KMS-11 (cell line): Measurements from ENCODE around the gene FBXO41.

ENCODE experiments used
- H2AFZ ChIP-seq: fragments of 200-600 bp; sonication (generic); 2 replicates; pipeline ENCODE4 v1.6.1; 2016; ENCODE audit warnings: antibody characterized with exemption, mixed run types, low read depth
- H3K27ac ChIP-seq: fragments of 200-600 bp; sonication (generic); 2 replicates; pipeline ENCODE4 v1.6.1; 2016; ENCODE audit warnings: mild to moderate bottlenecking, mixed run types
- H3K27me3 ChIP-seq: fragments of 200-600 bp; sonication (generic); 2 replicates; pipeline ENCODE4 v1.6.1; 2017; ENCODE audit warnings: mild to moderate bottlenecking, low read depth, mixed run types, moderate library complexity; ENCODE audit not compliant: insufficient read depth
- H3K36me3 ChIP-seq: fragments of 200-600 bp; sonication (generic); 2 replicates; pipeline ENCODE4 v1.6.1; 2017; ENCODE audit warnings: mild to moderate bottlenecking, mixed run types; ENCODE audit not compliant: insufficient read depth
- H3K4me1 ChIP-seq: fragments of 200-600 bp; sonication (generic); 2 replicates; pipeline ENCODE4 v1.6.1; 2016; ENCODE audit warnings: mild to moderate bottlenecking, low read depth, mixed run types; ENCODE audit not compliant: poor library complexity, severe bottlenecking
- H3K4me2 ChIP-seq: fragments of 200-600 bp; sonication (generic); 2 replicates; pipeline ENCODE4 v1.7.0; 2016; ENCODE audit warnings: mild to moderate bottlenecking, mixed run types
- H3K4me3 ChIP-seq: fragments of 200-600 bp; sonication (generic); IDR thresholded peaks from 2 replicates; pipeline ENCODE4 v1.6.1; 2017; ENCODE audit warnings: low read depth, low read length, mixed read lengths; ENCODE audit not compliant: insufficient read depth
- H3K79me2 ChIP-seq: fragments of 200-600 bp; sonication (generic); 2 replicates; pipeline ENCODE4 v1.6.1; 2016; ENCODE audit warnings: low read depth, mixed run types; ENCODE audit not compliant: insufficient read depth
- H3K9ac ChIP-seq: fragments of 200-600 bp; sonication (generic); 2 replicates; pipeline ENCODE4 v1.6.1; 2016; ENCODE audit warnings: mild to moderate bottlenecking, mixed run types
- H4K20me1 ChIP-seq: fragments of 200-600 bp; sonication (generic); 2 replicates; pipeline ENCODE4 v1.6.1; 2016; ENCODE audit warnings: mild to moderate bottlenecking, mixed run types; ENCODE audit not compliant: insufficient read depth
- TF ChIP-seq, protein P1 (sequence below): fragments of 200-600 bp; sonication (generic); conservative IDR thresholded peaks from 2 replicates; pipeline ENCODE4 v1.6.1; 2017; ENCODE audit warnings: low read depth, mild to moderate bottlenecking, antibody characterized with exemption, low read length, moderate library complexity, mixed read lengths

Gene FBXO41

DNA sequence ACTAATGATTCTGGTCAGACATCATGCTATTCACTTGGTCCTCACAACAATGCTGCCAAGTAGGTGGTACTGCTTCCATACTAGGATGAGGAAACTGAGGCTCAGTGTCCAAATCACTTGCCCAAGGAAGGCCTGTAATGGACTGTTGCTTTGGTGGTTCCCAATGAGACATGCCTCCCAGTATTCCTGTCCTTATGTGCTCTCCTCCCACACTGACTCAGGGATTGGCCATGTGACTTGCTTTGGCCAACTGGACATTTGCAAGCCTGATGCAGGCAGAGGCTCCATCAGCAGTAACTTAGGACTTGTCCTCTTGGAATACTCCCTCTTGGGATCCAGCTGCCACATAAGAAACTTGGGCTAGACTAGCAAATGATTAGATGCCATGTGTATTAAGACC is 3.0 kb downstream of the FBXO41 start:
- H3K4me2 ChIP-seq = no peak overlapping the region
- H4K20me1 ChIP-seq = peaks cover 6% of the 10 kb centered on the region; the same call in 1 of the 2 replicates
- TF ChIP-seq, protein P1, sequence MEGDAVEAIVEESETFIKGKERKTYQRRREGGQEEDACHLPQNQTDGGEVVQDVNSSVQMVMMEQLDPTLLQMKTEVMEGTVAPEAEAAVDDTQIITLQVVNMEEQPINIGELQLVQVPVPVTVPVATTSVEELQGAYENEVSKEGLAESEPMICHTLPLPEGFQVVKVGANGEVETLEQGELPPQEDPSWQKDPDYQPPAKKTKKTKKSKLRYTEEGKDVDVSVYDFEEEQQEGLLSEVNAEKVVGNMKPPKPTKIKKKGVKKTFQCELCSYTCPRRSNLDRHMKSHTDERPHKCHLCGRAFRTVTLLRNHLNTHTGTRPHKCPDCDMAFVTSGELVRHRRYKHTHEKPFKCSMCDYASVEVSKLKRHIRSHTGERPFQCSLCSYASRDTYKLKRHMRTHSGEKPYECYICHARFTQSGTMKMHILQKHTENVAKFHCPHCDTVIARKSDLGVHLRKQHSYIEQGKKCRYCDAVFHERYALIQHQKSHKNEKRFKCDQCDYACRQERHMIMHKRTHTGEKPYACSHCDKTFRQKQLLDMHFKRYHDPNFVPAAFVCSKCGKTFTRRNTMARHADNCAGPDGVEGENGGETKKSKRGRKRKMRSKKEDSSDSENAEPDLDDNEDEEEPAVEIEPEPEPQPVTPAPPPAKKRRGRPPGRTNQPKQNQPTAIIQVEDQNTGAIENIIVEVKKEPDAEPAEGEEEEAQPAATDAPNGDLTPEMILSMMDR = no peak
- peaks cover 15% of the 10 kb centered on the region for H3K4me1 ChIP-seq
- no peaks in the 10 kb centered on the region for H3K27me3 ChIP-seq
- no peak overlapping the region for H2AFZ ChIP-seq
- H3K27ac ChIP-seq = no peak overlapping the region
- no peaks in the 10 kb centered on the region; the same call in 1 of the 2 replicates for H3K36me3 ChIP-seq
- peaks cover 68% of the 10 kb centered on the region for H3K79me2 ChIP-seq
- no peak overlapping the region for H3K9ac ChIP-seq
- no peak overlapping the region for H3K4me3 ChIP-seq

DNA sequence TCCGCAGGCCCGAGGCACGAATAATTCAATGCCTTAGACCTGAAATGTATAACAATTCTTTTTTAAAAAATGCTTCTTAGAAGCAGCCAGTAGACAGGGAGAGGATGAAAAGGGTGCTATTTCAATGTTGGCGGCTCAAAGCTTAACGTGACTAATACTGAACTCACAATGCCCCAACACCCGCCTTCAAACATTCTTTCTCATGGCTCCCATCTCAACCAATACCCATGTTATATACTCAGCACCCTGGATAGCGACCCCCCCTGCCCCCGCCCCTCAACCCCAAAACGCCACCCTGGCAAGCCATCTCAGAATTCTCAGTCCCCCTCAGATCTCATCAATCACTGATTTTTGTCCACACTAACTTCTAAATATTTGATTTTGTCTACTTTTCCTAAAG is 4.4 kb downstream of the FBXO41 start:
- Histone ChIP-seq H3K9ac (no peak overlapping the region), H2AFZ (no peak overlapping the region), H3K79me2 (peaks cover 70% of the 10 kb centered on the region), H4K20me1 (peaks cover 6% of the 10 kb centered on the region; the same call in 1 of the 2 replicates), H3K4me1 (peaks cover 6% of the 10 kb centered on the region), H3K27ac (no peak overlapping the region), H3K27me3 (no peaks in the 10 kb centered on the region), H3K4me2 (no peak overlapping the region), H3K4me3 (no peak overlapping the region), H3K36me3 (no peaks in the 10 kb centered on the region; the same call in 1 of the 2 replicates)
- TF ChIP-seq, protein P1 = no peak

DNA sequence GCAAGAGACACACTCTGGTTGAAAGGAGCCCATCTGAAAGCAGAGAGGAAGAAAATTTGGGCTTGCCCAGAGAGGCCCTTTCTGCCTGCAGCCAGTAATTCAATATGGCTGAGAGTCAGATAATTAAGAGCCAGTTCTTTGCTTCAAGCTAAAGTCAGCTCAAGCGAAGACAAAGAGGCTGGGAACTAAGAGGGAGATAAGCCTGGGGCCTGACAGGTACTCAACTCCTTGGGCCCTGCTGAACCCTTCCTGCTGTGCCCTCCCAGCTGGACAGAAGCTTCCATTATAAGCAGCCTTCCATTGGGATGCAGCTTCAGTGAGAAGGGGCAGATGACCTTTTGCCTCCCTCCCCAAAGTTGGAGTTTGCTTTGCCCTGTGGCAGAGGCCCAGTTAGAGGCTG is 12.0 kb downstream of the FBXO41 start:
- Histone ChIP-seq H3K4me3 (no peak overlapping the region), H3K79me2 (peaks cover 11% of the 10 kb centered on the region; the same call in 1 of the 2 replicates), H2AFZ (no peak overlapping the region), H3K27me3 (no peaks in the 10 kb centered on the region), H4K20me1 (no peaks in the 10 kb centered on the region), H3K4me1 (no peaks in the 10 kb centered on the region), H3K36me3 (no peaks in the 10 kb centered on the region; the same call in 1 of the 2 replicates), H3K4me2 (no peak overlapping the region), H3K9ac (no peak overlapping the region), H3K27ac (no peak overlapping the region)
- TF ChIP-seq, protein P1 = no peak

DNA sequence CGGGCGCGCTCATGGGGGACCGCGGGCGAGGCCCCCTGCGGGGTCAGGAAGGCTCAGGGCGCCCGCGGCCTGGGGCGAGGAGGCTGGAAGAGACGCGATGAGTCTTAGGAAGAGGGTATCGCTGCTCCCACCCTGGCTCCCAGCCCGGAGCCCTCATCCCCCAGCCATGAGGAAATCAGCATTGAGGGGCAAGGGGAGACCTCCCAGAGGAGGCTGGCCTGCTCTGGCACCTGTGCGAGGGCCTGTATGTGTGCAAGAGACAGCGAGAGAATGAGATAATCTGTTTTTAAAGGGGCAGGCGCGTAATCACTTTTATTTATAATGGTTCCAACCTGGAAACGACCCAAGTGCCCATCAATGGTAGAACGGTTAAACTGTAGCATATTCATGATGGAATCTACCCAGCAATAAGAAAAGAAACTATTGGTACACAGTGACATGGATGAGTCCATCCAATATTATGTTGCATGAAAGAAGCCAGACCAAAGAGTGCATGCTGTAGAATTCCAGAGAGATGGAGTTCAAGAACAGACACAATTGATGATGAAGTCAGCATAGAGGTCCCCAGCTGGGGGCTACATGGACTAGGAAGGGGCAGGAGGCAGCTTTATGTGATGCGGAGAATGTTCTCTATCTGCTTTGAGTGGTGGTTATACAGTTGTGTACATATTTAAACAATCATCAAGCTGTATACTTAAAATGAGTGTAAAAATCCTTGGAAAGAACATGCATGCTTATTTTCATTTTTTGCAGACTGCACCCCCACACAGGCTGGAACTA is 14.4 kb downstream of the FBXO41 start:
- Histone ChIP-seq H3K27me3 (no peaks in the 10 kb centered on the region), H3K4me2 (no peak overlapping the region), H4K20me1 (no peaks in the 10 kb centered on the region), H3K36me3 (no peaks in the 10 kb centered on the region), H3K4me3 (no peak overlapping the region), H3K79me2 (peaks cover 4% of the 10 kb centered on the region; the same call in 1 of the 2 replicates), H3K4me1 (no peaks in the 10 kb centered on the region), H3K9ac (no peak overlapping the region), H3K27ac (no peak overlapping the region), H2AFZ (peak overlapping the region; percentile 7; the same call in 1 of the 2 replicates)
- TF ChIP-seq, protein P1 = no peak
